MV-4-11 (cell line): ENCODE data around the gene FAM163A.
"Not testable (repeated sequence)": the region's sequence is repeated elsewhere in the genome, so short reads cannot be mapped to it uniquely, and the experiment has no call there.

Experiments
- DNase-seq: peaks from one replicate; lab custom pipeline; 2025; lab: John Stamatoyannopoulos, UW

The FAM163A gene

DNA sequence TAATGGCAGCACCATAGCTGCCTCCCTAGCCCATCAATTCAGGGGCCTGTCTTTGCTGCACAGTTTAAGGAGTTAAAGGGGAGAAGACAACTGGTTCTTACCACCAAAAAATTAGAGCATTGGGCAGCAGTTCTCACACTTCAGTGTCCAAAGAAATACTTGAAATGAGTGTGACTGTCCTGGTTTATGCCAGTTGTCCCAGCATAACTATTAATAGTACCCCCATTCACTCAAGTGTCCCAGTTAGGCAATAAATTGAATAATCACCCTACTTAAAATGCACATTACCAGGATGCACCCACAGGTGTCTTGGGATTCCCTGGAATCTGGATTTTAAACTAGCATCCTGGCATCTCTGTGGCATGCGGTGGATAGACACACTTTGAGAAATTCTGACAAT is 51.1 kb downstream of the FAM163A start:
- DNase-seq, result no peak

DNA sequence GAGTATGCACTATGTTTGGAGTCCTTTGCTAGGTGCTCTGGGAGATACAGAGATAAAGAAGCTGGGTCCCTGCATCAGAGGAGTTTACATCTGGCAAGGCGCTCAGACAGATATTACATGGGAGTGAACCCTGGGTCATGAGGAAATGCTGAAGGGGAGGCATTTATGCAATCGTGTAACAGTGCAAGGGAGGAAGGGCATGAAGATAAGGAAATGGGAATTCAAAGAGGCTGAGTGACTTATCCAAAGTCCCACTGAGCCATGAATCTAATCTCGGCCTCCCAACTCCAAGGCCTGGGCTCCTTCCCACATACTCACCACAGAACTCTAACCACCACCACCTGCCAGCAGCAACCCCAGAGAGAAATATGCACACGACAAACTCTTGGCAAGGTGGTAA is 51.6 kb downstream of the FAM163A start:
- peak; percentile 61 for DNase-seq

DNA sequence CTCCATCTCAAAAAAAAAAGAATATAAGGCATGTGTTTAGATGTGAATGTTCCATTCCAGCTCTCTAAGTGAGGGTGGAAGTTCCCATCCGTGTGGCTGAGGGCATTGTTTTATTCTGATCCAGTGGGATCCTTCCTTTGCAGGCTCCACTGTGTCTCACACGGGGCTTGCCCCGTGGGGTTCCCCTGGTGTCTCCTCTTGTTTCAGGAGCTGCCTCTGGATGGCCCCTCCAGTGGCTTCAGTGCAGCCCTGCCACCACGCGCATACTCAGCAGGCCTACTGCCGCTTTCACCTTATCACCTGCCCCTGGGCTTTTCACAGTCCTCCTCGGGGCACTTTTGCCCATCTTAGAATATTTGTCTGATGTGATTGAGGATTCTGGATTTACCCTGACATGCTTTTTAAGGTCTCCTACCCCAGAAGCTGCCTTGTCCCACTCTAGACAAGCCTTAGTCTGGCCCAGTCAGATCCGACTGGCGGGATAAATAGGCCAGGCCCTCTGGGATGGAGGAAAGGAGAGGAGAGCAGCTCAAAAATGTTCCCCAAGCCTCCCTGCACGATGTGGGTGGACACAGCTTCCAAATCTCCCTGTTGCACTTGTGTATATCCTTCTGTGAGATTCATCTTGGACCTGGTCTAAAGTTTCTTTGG is 55.2 kb downstream of the FAM163A start:
- DNase-seq, result no peak

DNA sequence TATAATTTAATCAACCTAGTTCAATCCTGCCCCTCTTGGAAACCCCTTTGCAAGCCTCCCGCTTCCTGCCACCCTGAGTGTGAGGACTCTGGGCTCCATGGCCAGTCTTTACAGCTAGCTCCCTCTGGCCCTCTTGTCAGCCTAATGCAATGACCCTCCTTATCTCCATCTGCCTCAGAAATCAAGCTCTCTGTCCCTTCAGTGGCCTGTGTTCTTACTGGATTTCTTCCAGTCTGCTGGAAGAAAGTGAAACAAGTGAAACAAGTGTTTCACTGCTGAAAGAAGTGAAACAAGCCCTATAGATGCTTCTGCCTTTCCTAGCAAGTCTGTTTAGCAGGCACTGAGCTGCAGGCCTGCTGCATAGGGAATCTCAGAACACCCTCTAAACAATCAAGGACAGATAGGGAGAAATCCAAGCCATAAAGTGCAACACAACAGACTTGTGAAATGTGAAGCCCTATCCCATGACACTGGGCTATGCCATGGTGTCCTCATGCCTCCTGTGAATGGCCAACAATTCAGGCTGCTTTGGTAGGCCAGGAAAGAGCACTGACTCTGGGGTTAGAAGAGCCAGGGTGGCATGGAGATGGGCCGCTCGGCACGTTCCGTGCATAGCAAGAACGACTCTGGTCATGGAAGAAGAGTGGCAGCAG is 55.9 kb downstream of the FAM163A start:
- DNase-seq, result no peak

DNA sequence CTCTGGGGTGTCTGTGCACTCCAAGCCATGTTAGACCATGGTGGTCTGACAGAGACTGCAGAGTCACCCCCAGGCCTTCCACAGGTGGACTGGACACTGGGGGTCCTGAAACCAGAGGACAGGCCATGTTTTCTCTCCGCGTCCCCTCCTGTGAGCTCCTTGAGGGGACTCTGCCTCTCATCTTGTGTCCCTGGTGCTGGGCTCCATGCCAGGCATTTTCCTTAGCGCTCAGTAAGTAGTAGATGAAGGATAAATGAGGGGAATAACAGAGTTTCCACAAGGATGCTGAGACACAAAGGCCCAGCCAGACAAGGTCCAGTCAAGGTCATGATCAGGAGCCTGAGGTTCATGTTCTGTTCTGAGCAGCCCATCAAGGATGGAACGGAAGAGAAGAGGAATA is 57.4 kb downstream of the FAM163A start:
- DNase-seq, result no peak

DNA sequence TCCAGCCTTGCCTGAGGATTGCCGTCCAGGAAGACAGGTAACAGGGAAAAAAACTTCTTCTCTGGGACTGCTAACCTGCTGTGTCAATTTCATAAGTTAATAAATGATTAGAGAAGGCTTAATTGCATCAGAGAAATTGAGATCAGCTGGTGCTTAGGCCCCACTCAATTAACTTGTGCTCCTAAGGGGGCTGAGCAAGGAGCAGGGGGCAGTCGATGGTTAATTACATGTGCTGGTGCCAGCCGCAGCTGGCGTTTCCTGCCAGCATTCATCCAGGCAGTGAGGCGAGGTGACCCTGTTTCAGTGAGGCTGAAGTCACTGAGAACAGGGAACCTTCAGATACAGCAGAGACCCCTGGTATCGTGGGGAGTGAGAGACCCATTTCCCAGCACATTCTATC is 60.0 kb downstream of the FAM163A start:
- no peak for DNase-seq

DNA sequence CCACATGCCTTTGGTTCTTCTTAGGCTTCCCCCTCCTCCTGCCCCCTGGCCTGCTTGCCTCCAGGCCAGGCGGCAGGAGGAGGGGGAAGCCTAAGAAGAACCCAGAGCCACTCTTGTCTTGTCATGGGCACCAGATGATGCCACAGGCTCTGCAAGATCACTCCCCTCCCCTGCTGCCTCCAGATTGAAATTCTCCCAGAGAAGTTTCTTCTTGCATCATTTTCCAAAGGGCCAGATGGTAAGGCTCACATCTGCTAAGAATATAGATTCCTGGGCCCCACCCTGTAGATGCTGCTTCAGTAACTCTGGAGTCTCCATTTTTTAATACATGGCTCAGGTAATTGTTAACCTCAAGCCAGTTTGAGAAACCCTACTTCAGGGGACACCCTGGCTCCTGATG is 60.8 kb downstream of the FAM163A start:
- no peak for DNase-seq

DNA sequence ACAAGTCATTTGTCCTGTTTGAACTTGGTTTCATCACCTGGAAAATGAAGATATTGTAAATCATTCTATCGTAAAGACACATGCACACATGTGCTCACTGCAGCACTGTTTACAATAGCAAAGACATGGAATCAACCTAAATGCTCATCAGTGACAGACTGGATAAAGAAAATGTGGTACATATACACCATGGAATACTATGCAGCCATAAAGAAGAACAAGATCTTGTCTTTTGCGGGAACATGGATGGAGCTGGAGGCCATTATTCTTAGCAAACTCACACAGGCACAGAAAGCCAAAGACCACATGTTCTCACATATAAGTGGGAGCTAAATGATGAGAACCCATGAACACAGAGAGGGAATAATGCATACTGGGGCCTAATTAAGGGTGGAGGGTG is 61.3 kb downstream of the FAM163A start:
- DNase-seq, result not testable (repeated sequence)

DNA sequence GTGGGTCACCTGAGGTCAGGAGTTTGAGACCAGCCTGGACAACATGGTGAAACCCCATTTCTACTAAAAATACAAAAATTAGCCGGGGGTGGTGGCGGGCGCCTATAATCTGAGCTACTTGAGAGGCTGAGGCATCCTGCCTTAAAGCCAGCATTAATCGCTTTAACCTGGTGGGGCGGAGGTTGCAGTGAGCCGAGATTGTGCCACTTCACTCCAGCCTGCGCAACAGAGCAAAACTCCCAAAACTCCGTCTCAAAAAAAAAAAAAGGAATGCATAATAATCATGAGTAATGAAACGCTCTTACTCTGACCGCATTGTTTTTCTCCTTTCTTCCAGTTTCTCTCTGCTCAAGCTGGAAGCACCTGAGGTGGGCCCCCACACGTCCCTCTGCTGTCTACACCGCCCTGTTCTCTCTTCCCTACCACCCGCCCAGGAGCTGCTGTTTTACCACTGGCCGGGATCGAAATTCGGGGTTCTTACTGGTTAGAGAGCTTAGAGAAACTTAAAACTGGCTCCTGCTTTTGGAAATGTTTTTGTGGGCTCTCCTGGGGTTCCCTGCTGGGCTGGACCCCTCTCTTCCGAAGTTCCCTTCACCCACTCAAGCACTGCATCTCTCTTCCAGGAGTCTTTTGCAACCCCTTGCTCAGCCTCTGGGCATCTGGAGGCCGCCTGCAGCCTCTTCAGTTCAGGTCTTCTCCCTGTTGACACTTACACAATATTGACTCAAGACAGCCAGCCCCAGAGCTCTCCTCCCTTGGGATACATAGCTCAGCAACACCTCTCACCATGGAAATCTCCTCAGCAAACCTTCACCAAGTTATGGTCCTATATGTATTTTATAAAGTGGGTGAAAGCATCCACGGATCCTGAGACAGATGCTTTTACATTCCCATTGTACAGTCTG is 62.5 kb downstream of the FAM163A start:
- no peak for DNase-seq

DNA sequence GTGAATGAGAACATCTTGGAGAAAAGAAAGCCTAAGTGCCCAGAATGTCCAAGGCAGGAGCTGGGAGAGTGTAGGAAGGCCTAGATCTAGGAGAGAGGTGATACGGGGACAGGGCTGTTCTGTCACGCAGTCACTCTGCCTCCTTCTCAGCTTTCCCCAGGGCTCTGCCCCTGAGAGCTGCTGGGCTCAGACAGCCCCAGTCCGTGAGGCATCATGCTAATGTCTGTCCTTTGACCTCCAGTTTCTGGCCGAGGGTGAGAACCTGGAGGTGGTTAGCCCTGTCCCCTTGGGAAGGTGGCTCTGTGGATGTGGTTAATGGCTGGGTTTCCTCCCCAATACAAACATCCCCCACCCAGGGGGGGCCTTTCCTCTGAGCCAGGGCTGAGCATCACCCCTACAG is 63.2 kb downstream of the FAM163A start:
- DNase-seq, result no peak

DNA sequence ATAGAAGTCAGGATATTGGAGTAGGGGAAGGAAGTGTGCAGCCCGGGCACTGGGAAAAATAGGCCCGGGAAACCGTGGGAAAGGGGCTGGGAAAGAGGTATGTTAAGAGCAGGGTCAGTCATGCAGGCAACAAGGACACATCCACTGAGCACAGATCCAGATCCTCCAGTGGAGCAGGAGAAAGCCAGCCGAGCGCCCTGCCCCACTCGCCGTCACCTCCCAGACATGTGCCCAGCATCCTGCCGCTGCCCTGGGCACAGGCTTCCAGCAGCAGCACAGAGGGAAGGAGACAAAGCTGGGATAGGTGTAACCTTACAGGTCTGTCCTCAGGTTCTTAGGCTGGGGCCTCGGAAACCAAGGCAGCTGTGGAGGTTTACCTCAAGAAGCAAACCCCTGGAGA is 64.2 kb downstream of the FAM163A start:
- DNase-seq, result no peak

DNA sequence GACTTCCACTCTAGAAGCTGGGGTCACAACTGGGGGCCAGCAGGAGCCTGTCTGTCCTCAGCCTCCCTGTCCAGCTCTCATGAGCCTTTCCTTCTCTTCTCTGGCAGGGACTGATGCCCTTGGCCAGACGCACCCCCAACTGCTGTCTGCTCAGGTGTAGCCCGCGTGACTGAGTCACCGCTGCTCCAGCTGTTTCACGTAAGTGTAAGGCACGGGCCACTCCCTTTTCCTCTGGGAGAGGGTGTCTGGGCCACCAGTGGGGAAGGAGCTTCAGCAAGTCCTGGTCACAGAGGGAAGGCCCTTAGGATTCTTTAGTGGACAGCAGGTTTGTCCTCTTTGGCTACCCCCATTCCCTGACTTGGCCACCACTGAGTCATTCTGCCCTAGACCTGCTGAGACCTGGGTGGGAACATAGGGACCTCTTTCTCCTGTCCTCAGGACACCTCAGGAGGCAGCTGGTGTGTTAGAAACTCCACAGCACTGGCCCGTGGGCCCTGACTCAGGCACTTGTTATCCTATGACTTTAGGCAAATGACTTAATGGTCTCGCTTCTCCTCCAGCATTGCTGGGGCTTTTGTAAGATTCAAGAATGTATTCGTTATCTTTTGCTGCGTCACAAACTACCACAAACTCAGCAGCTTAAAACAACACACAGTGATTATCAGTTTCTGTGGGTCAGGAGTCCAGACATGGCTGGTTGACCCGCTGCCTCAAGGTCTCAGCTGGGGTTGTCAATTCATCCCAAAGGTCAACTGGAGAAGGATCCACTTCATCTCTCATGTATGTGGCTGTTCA is 64.8 kb downstream of the FAM163A start:
- no peak for DNase-seq

DNA sequence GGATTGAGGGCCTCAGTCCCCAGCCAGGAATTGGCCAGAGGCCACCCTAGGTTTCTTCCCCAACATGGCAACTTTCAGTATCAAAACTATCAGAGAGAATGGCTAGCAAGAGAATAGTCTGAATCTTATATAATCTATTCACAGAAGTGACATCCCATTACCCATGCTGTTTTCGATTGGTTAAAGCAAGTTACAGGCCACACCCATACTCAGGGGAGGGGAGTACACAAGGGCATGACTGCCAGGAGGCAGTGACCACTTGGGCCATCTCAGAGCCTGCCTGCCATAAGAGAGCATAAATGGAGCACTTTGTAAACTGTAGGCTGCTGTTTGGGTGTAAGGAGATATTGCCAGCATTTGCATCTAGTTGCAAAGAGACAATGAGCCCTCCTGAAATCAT is 65.4 kb downstream of the FAM163A start:
- DNase-seq, result no peak

DNA sequence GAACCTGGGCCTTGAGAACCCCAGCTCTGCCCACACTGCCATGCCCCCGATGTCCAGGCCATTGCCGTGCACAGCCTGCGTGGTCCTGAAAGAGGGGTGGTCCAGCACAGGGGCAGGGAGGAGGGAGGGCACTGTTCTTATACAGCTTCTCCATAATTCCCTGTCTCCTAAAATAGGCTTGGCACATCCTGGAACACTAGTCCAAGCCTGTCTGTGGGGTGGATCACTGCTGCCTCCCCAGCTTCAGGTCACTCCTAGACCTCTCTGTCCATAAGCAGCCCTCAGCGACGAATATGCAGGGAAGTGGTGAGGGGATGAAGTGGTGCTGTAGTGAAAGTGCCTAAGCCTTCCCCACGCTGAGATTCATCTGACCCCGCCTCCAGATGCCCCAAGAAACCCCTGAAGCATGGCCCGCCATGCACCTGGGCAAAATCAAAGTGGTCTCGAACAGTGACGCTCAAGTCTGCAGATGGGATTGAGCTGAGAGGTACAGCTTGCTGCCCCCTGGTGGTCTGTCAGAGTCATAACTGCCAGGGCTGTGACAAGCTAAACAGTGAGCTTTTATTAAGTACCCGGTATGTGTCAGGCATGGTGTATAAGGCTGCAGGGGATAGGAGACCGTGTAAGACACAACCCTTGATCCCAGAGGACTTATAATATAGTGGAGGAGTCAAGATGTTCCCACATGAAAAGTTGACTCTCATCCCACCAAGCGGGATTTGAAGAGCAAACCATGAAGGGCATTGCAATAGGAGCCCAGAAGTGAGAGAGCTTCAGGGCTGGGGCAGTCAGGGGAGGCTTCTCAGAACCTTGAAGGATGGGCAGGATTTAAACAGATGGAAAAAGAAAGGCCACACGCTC is 66.6 kb downstream of the FAM163A start:
- DNase-seq, result peak; percentile 56

DNA sequence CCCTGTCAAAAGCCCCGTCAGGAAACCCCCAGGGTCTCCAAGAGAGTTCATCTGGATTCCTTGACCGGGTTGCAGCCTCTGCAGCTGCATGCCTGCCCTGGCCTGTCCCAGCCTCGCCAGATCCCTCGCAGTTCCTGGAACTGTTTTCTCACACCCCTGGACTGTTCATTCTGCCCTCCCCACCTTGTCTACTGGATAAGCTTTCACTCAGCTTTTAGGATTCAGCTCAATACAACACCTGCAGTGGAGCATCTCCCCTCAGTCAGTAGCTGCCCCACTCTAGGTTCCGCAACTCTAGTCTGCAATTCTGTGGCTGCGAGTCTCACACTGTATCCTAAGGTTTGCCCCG is 67.2 kb downstream of the FAM163A start:
- DNase-seq, result no peak

DNA sequence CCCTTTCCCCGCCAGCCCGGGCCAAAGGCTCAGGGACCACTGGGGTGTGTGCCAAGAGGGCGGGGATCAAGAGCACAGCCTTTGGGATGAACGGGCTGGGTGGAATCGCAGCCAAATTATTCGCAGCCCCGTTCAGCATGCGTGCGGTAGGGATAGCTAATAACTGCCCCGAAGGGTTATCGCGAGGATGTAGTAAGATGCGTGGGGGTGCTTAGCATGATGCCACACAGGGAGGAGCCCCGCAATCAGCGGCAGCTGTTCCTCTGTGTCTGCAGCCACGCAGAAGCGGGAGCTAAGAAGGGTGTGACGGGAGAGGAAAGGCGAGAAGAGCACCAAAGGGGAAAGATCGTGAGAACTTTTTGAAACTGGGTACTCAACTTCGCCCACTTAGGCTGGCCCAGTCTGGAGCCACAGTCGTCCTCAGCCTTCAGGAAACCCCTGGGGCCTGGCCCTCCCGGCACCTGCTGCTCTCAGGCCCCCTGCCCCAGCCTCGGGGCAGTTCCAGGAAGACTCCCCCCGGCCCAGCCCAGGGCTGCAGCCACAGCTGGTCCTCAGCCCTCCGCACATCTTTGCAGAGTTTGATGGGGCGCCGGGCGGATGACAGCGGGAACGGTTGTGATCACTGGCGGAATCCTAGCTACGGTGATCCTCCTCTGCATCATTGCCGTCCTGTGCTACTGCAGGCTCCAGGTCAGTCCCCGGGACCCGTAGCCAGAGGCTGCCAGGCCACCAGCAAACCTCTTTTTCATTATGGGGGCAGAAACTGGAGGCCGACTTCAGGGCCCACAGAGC is 69.6 kb downstream of the FAM163A start:
- no peak for DNase-seq

DNA sequence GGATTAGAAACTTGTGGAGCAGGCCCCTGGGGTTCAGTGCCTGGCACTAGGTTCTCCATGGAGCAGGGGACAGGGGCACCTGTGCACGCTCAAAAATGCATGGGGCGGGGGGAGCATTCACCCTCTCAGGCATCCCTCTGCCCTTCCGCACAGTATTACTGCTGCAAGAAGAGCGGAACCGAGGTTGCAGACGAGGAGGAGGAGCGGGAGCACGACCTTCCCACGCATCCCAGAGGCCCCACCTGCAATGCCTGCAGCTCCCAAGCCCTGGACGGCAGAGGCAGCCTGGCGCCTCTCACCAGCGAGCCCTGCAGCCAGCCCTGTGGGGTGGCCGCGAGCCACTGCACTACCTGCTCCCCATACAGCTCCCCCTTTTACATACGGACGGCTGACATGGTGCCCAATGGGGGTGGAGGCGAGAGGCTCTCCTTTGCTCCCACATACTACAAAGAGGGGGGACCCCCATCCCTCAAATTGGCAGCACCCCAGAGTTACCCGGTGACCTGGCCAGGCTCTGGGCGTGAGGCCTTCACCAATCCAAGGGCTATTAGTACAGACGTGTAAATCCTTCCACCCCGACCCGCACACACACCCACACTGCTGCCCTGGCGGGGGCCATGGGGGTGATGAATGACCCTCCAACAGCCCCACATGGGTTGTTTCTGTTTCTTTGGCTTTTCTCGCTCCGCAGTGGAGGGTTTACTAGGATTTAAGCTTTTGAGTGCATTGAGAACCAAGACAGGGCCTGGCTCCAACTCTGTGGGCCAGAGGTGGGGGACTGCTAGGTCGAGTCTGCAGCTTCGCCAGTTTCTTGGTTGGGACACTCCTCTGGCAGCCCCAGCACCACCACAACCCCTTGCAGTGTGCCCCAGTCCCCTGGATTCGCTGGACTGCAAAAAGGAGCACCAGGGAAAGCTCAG is 70.8 kb downstream of the FAM163A start:
- no peak for DNase-seq

DNA sequence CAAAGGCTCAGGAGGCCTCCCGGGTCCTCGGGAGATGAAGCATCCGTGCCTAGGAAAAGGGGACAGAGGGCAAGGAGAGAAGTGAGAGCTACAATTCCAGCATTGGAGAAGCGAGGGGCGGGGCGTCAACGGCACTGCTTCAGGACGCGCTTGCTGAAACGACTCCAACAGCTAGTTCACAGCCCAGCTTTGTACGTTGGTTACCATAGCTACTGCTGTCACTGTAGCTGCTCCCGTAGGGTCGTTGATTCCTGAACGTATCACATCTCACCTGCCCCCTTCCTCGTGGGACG is 71.4 kb downstream of the FAM163A start:
- DNase-seq, result no peak

DNA sequence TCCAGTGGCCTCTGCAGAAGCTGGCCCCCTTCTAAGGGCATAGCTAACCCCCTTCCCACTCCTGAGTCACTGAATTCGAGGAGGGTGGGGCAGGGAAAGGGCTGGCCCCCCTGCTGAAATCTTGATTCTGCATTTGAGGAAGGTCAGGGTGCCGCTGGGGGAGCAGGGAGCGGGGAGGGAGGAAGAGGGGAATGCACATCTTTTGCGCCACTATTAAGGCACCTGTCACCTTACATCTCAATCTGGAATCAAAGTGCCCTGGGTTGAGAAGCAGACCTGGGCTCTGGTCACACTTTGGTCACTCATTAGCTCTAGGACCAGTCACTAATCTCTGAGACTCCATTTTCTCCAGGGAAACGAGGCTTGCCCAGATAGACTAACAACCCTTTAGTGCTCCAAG is 72.5 kb downstream of the FAM163A start:
- no peak for DNase-seq
